K562 (cell line): ENCODE results near the gene IREB2. TPM values are rescaled to one million over a fixed set of nuclear protein-coding genes. Genes with fewer than 3 reads are reported as not detected.
A peak's percentile ranks its signal among the peaks of the same experiment; 100 is the strongest.

ENCODE experiments used
- ASH1L ChIP-seq: fragments of 450-650 bp; IDR thresholded peaks from 2 replicates; pipeline ENCODE4 v1.6.1; 2018; ENCODE audit warnings: borderline replicate concordance, mild to moderate bottlenecking, low read depth; ENCODE audit not compliant: partially characterized antibody
- CREM ChIP-seq: IDR thresholded peaks from 2 replicates; pipeline ENCODE4 v1.6.1; 2014; ENCODE audit warnings: antibody characterized with exemption, low read depth
- ETV5 ChIP-seq: sonication (generic); formaldehyde crosslinking; IDR thresholded peaks from 2 replicates; pipeline ENCODE4 v1.4.0; 2020; ENCODE audit warnings: low read depth, mild to moderate bottlenecking, missing genetic modification reagents
- GABPB2 ChIP-seq: fragments of 250-450 bp; sonication (Bioruptor Pico); conservative IDR thresholded peaks from 2 replicates; pipeline ENCODE4 v1.5.1; 2021; ENCODE audit warnings: mild to moderate bottlenecking
- GTF2A2 ChIP-seq: IDR thresholded peaks from 2 replicates; pipeline ENCODE4 v1.6.1; 2016; ENCODE audit warnings: mild to moderate bottlenecking, missing genetic modification characterization, missing compliant biosample characterization
- HNRNPL ChIP-seq: fragments of 200-400 bp; formaldehyde crosslinking; IDR thresholded peaks from 2 replicates; pipeline ENCODE4 v1.6.1; 2017; ENCODE audit warnings: low read depth, mild to moderate bottlenecking, low read length
- MCM7 ChIP-seq, 2 experiments: fragments of 450-650 bp; IDR thresholded peaks; 2 replicates each; pipeline ENCODE4 v1.6.1; 2016 to 2018
- MYBL2 ChIP-seq, 2 experiments: fragments of 450-650 bp in 1 of 2; sonication (generic) in 1 of 2; formaldehyde crosslinking in 1 of 2; IDR thresholded peaks; 2 replicates each; pipeline versions ENCODE4 v1.6.1 to v1.8.1; 2017 to 2022; ENCODE audit warnings: borderline replicate concordance in 1 of 2, inconsistent platforms in 1 of 2, low read depth in 1 of 2, mild to moderate bottlenecking in 1 of 2, missing genetic modification reagents in 1 of 2, moderate library complexity in 1 of 2
- NCOR1 ChIP-seq: fragments of 450-650 bp; IDR thresholded peaks from 2 replicates; pipeline ENCODE4 v1.6.1; 2016; ENCODE audit warnings: mild to moderate bottlenecking, moderate library complexity
- PTTG1 ChIP-seq: fragments of 450-650 bp; IDR thresholded peaks from 2 replicates; pipeline ENCODE4 v1.6.1; 2016; ENCODE audit warnings: low read depth, mild to moderate bottlenecking, missing genetic modification characterization, missing compliant biosample characterization
- RBM22 ChIP-seq: fragments of 200-400 bp; formaldehyde crosslinking; IDR thresholded peaks from 2 replicates; pipeline ENCODE4 v1.6.1; 2018; ENCODE audit warnings: low read length, low read depth; ENCODE audit not compliant: poor library complexity, severe bottlenecking
- SP1 ChIP-seq: sonication (generic); formaldehyde crosslinking; IDR thresholded peaks from 2 replicates; pipeline ENCODE4 v1.8.1; 2022; ENCODE audit warnings: mild to moderate bottlenecking, missing genetic modification reagents
- SRSF1 ChIP-seq: fragments of 200-400 bp; formaldehyde crosslinking; IDR thresholded peaks from 2 replicates; pipeline ENCODE4 v1.6.1; 2017; ENCODE audit warnings: mild to moderate bottlenecking, low read depth, low read length, moderate library complexity
- SRSF9 ChIP-seq: fragments of 200-400 bp; formaldehyde crosslinking; IDR thresholded peaks from 2 replicates; pipeline ENCODE4 v1.6.1; 2017; ENCODE audit warnings: low read depth, low read length, borderline replicate concordance
- STAT5A ChIP-seq: IDR thresholded peaks from 2 replicates; pipeline ENCODE4 v1.6.1; 2012; ENCODE audit warnings: low read length, inconsistent platforms, borderline replicate concordance
- TAF15 ChIP-seq: fragments of 200-400 bp; formaldehyde crosslinking; IDR thresholded peaks from 2 replicates; pipeline ENCODE4 v1.6.1; 2017; ENCODE audit warnings: mild to moderate bottlenecking, low read depth, low read length, moderate library complexity
- TARDBP ChIP-seq: fragments of 450-650 bp; IDR thresholded peaks from 2 replicates; pipeline ENCODE4 v1.6.1; 2016
- TBL1XR1 ChIP-seq, 2 experiments: IDR thresholded peaks; 2 replicates each; pipeline ENCODE4 v1.6.1; 2012; ENCODE audit warnings: improper control_type of control experiment in 2 of 2, low read length in 2 of 2, mild to moderate bottlenecking in 1 of 2
- ZNF445 ChIP-seq: fragments of 250-450 bp; sonication (Bioruptor Pico); IDR thresholded peaks from 2 replicates; pipeline ENCODE4 v1.4.0; 2020; ENCODE audit warnings: low read depth, mild to moderate bottlenecking, moderate library complexity
- ZNF717 ChIP-seq: fragments of 250-450 bp; sonication (Bioruptor Pico); IDR thresholded peaks from 2 replicates; pipeline ENCODE4 v1.5.0; 2021
- polyA plus RNA-seq, 8 experiments: library from polyadenylated mRNA; depleted of rRNA in 4 of 8; stranded (reverse) in 5 of 8; unstranded in 3 of 8; fragments of >200 nt; fragmentation: Nextera tagmentation in 2 of 8; fragmentation: Illumina TruSeq in 1 of 8; extraction: Ambion mirVana in 2 of 8; extraction: Trizol in 1 of 8; gene quantifications; 2 replicates each; pipeline versions ENCODE4 v1.2.1 to v1.2.3, GENCODE V29; 2011 to 2014; ENCODE audit warnings: inconsistent platforms in 1 of 8, missing spikeins in 1 of 8
- total RNA-seq, 7 experiments: library from RNA; depleted of rRNA in 6 of 7; stranded (reverse); fragments of >200 nt in 6 of 7; fragmentation: Illumina TruSeq in 2 of 7; extraction: Trizol in 2 of 7; gene quantifications; 2 replicates each; pipeline versions ENCODE4 v1.2.1 to v1.2.3, GENCODE V29; 2011 to 2021; ENCODE audit warnings: low replicate concordance in 1 of 7
- TF ChIP-seq, protein P1 (sequence below), 2 experiments: IDR thresholded peaks; 2 replicates each; pipeline ENCODE4 v1.6.1; 2012; ENCODE audit warnings: improper control_type of control experiment in 2 of 2, low read depth in 2 of 2, low read length in 2 of 2, borderline replicate concordance in 1 of 2
- TF ChIP-seq, protein P2 (sequence below): sonication (generic); formaldehyde crosslinking; IDR thresholded peaks from 2 replicates; pipeline ENCODE4 v1.8.0; 2022; ENCODE audit warnings: missing genetic modification reagents, mild to moderate bottlenecking, moderate library complexity, borderline replicate concordance
- TF ChIP-seq, protein P3 (sequence below): sonication (generic); IDR thresholded peaks from 2 replicates; pipeline ENCODE4 v1.6.1; 2016
- TF ChIP-seq, protein P4 (sequence below): IDR thresholded peaks from 3 replicates; pipeline ENCODE4 v1.6.1; 2011; ENCODE audit warnings: borderline replicate concordance, mild to moderate bottlenecking; ENCODE audit not compliant: insufficient read length, insufficient read depth

The IREB2 gene
- total and polyA plus RNA-seq, 9 of the 15 experiments (the other 6 are each of a cell fraction or from before 2014, with no cell fraction given): 16.8 to 61.7 (median 34.0) TPM

DNA sequence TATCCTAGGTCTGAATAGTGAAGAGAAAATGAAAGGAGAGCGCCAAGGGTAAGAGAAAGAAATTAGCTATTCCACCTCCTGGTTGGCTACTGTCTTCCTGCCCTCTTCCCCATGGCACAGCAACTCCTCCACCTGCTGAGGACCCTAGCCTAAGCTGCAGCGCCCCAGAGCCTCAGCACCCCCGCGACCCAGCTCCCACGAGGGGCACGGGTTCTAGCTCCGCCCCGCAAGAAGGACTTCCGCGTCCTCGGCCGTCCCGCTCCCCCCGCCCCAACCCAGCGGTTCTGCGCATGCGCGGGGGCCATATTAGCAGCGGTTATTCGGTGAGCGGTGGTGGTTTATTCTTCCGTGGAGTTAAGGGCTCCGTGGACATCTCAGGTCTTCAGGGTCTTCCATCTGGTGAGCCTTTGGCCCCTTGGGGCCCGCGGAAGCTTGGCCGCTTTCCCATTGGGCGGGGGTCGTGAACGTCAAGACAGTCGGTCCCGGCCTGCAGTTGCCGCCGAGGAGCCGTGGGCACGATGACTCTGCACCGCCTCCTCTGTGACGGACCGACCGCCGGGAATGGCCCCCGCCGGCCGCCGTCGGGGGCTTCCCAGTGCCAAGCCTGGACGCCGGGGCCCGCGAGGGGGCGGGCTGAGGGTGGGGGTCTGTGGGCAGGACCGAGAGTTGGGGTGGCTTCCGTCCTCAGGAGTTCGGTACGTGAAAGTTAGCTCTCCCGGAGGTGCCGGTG is 102.3 kb downstream of the IREB2 start, which contains the start of gene PSMA4 (continued):
- TF ChIP-seq, protein P1, sequence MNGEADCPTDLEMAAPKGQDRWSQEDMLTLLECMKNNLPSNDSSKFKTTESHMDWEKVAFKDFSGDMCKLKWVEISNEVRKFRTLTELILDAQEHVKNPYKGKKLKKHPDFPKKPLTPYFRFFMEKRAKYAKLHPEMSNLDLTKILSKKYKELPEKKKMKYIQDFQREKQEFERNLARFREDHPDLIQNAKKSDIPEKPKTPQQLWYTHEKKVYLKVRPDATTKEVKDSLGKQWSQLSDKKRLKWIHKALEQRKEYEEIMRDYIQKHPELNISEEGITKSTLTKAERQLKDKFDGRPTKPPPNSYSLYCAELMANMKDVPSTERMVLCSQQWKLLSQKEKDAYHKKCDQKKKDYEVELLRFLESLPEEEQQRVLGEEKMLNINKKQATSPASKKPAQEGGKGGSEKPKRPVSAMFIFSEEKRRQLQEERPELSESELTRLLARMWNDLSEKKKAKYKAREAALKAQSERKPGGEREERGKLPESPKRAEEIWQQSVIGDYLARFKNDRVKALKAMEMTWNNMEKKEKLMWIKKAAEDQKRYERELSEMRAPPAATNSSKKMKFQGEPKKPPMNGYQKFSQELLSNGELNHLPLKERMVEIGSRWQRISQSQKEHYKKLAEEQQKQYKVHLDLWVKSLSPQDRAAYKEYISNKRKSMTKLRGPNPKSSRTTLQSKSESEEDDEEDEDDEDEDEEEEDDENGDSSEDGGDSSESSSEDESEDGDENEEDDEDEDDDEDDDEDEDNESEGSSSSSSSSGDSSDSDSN (IDR thresholded peaks at IDR 0.05; ENCODE audit: borderline replicate concordance in 1 of 2, low read depth in 2 of 2, low read length in 2 of 2): no peak
- TF ChIP-seq TBL1XR1 (IDR thresholded peaks at IDR 0.05; ENCODE audit: low read length in 2 of 2) (no peak), GABPB2 (CRISPR knock-in tag) (no peak), PTTG1 (tag) (no peak), ETV5 (peak; percentile 43; the same call in 1 of the 2 replicates), TARDBP (peak; percentile 70; the same call in 1 of the 2 replicates), ZNF717 (CRISPR knock-in tag) (no peak), STAT5A (no peak), SP1 (peak; percentile 75), CREM (0 out of 2 replicates have a peak, but pooled peaks have one; percentile 14), HNRNPL (peak; percentile 58; the same call in 1 of the 2 replicates), GTF2A2 (tag) (no peak), TAF15 (no peak), MYBL2 (IDR thresholded peaks at IDR 0.05; ENCODE audit: low read depth) (no peak), MYBL2 (CRISPR knock-in tag; IDR thresholded peaks at IDR 0.05; ENCODE audit: borderline replicate concordance) (no peak), ZNF445 (CRISPR knock-in tag) (no peak), MCM7 (IDR thresholded peaks at IDR 0.05) (no peak), ASH1L (no peak), SRSF1 (no peak), NCOR1 (no peak), SRSF9 (no peak), RBM22 (no peak)
- TF ChIP-seq, protein P2, sequence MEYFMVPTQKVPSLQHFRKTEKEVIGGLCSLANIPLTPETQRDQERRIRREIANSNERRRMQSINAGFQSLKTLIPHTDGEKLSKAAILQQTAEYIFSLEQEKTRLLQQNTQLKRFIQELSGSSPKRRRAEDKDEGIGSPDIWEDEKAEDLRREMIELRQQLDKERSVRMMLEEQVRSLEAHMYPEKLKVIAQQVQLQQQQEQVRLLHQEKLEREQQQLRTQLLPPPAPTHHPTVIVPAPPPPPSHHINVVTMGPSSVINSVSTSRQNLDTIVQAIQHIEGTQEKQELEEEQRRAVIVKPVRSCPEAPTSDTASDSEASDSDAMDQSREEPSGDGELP (CRISPR knock-in tag): peak; percentile 63
- TF ChIP-seq, protein P3, sequence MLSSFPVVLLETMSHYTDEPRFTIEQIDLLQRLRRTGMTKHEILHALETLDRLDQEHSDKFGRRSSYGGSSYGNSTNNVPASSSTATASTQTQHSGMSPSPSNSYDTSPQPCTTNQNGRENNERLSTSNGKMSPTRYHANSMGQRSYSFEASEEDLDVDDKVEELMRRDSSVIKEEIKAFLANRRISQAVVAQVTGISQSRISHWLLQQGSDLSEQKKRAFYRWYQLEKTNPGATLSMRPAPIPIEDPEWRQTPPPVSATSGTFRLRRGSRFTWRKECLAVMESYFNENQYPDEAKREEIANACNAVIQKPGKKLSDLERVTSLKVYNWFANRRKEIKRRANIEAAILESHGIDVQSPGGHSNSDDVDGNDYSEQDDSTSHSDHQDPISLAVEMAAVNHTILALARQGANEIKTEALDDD: no peak
- TF ChIP-seq, protein P4, sequence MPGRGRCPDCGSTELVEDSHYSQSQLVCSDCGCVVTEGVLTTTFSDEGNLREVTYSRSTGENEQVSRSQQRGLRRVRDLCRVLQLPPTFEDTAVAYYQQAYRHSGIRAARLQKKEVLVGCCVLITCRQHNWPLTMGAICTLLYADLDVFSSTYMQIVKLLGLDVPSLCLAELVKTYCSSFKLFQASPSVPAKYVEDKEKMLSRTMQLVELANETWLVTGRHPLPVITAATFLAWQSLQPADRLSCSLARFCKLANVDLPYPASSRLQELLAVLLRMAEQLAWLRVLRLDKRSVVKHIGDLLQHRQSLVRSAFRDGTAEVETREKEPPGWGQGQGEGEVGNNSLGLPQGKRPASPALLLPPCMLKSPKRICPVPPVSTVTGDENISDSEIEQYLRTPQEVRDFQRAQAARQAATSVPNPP: no peak
